Measurements from ENCODE around the gene UBFD1. TPM values are rescaled to one million over a fixed set of nuclear protein-coding genes. Genes with fewer than 3 reads are reported as not detected.
"Not testable (repeated sequence)": the region's sequence is repeated elsewhere in the genome, so short reads cannot be mapped to it uniquely, and the experiment has no call there.

The UBFD1 gene
- total RNA-seq, 6 donors from 2014 or later, result 30.2 to 145 (median 62.8) TPM

DNA sequence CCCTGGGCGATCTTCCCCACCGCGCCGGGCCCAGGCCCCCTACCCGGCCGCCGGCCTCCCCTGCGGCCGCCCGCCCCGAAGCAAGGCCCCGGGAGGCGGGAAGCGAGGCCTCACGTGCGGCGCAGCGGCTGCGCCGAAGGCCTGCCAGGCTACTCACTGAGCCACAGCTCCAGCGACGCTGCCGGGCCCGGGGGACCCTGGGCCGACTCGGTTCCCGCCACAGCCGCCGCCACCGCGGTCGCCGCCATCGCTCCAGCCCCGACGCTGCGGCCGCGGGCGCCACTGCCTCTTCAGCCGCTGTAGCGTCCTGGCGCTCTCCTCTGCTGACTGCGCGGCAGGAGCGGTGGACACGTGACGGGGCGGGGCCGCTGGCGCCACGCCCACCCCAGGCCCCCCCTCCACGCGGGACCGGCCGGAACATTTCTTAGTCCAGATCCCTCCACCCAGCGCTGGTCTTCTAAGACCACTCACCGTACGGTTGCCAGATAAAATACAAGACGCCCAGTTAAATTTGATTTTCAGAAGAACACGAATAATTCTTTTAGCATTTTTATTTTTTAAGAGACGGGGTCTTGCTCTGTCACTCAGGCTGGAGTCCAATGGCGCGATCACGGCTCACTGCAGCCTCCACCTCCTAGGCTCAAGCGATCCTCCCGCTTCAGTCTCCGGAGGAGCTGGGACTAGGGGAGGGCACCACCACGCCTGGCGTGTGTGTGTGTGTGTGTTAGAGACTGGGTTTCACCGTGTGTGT is 47.2 kb upstream of the UBFD1 start, which contains the start of gene GGA2:
Gene GGA2 (minus strand): TSS at position 331 of the 751 bp plus-strand sequence. CDS start 83 bp downstream, at position 248.
- no peaks in the 10 kb centered on the region for H3K9me3 ChIP-seq
- peak within 1 kb of the TSS; percentile 79 to 99 (median 90) for H3K4me3 ChIP-seq
- TF ChIP-seq POLR2A (IDR thresholded peaks at IDR 0.05) (peak in 3 of 4 donors; percentile 91 to 97 (median 93)), POLR2AphosphoS5 (IDR thresholded peaks at IDR 0.05) (peak; percentile 85 to 94), EP300 (IDR thresholded peaks at IDR 0.05) (peak in 1 of 4 donors; percentile 37)
- TF ChIP-seq, protein P1, sequence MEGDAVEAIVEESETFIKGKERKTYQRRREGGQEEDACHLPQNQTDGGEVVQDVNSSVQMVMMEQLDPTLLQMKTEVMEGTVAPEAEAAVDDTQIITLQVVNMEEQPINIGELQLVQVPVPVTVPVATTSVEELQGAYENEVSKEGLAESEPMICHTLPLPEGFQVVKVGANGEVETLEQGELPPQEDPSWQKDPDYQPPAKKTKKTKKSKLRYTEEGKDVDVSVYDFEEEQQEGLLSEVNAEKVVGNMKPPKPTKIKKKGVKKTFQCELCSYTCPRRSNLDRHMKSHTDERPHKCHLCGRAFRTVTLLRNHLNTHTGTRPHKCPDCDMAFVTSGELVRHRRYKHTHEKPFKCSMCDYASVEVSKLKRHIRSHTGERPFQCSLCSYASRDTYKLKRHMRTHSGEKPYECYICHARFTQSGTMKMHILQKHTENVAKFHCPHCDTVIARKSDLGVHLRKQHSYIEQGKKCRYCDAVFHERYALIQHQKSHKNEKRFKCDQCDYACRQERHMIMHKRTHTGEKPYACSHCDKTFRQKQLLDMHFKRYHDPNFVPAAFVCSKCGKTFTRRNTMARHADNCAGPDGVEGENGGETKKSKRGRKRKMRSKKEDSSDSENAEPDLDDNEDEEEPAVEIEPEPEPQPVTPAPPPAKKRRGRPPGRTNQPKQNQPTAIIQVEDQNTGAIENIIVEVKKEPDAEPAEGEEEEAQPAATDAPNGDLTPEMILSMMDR (IDR thresholded peaks at IDR 0.05), result peak in 4 of 6 experiments; percentile 13 to 52 (median 25)
- peak; percentile 87 to 98 for DNase-seq
- H3K36me3 ChIP-seq, result no peaks in the 10 kb centered on the region
- ATAC-seq (ENCODE audit: low FRiP score in 2 of 2), result peak; percentile 92 to 97
- H3K27ac ChIP-seq, result peak within 1 kb of the TSS; percentile 86 to 92 (median 92)
- no peaks in the 10 kb centered on the region for H3K27me3 ChIP-seq
- 1% methylated on average over 15 to 34 of the region's 71 CpGs for WGBS, 2 donors
- H3K4me1 ChIP-seq, result peaks cover 30 to 50% (median 33%) of the 10 kb centered on the region in 4 donors

DNA sequence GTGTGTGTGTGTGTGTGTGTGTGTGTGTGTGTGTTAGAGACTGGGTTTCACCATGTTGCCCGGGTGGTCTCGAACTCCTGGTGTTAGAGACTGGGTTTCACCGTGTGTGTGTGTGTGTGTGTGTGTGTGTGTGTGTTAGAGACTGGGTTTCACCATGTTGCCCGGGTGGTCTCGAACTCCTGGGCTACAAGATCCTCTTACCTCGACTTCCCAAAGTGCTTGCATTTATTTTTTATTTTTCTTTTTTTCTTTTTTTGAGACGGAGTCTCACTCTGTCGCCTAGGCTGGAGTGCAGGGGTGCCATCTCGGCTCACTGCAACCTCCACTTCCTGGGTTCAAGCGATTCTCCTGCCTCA is 46.6 kb upstream of the UBFD1 start:
- DNase-seq; H3K36me3 ChIP-seq; ATAC-seq (ENCODE audit: low FRiP score in 2 of 2); H3K27me3 ChIP-seq; H3K9me3 ChIP-seq: not testable (repeated sequence)
- H3K4me3 ChIP-seq, result peak overlapping the region in 3 of 4 donors; percentile 79 to 99 (median 91)
- H3K27ac ChIP-seq, result peak overlapping the region in 3 of 4 donors; percentile 86 to 92 (median 91)
- peaks cover 24 to 45% (median 30%) of the 10 kb centered on the region in 4 donors for H3K4me1 ChIP-seq
- WGBS, 2 donors, result 69% methylated on average over 8 to 10 of the region's 10 CpGs

DNA sequence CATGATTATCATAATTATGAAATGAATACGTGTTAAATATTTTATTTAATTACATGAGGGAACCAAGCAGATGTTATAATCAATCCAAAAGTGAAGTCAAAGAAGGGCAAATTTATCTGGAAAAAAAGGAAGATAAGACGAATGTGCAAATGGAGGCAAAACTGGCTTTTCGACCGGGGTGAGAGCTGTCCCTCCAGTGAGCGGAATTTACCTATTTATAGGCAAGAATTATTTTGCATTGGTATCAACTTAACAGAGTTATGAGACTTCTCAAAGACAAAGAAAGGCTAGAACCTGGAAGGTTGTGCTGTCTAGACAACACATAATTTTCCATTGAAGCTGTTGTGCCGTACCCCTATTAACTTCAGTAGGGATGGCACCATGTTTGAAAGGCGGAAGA is 45.8 kb upstream of the UBFD1 start:
- 93 to 95% methylated on average over 7 of the region's 7 CpGs for WGBS, 2 donors
- peaks cover 21 to 36% (median 25%) of the 10 kb centered on the region in 4 donors for H3K4me1 ChIP-seq
- H3K27me3 ChIP-seq, result no peaks in the 10 kb centered on the region
- TF ChIP-seq POLR2AphosphoS5 (IDR thresholded peaks at IDR 0.05) (no peak), POLR2A (IDR thresholded peaks at IDR 0.05) (no peak), EP300 (IDR thresholded peaks at IDR 0.05) (no peak)
- TF ChIP-seq, protein P1 (IDR thresholded peaks at IDR 0.05), result no peak
- no peak overlapping the region for H3K4me3 ChIP-seq
- H3K9me3 ChIP-seq, result no peaks in the 10 kb centered on the region
- H3K36me3 ChIP-seq, result no peaks in the 10 kb centered on the region
- ATAC-seq (ENCODE audit: low FRiP score in 2 of 2) (no peak), DNase-seq (no peak)
- no peak overlapping the region for H3K27ac ChIP-seq

DNA sequence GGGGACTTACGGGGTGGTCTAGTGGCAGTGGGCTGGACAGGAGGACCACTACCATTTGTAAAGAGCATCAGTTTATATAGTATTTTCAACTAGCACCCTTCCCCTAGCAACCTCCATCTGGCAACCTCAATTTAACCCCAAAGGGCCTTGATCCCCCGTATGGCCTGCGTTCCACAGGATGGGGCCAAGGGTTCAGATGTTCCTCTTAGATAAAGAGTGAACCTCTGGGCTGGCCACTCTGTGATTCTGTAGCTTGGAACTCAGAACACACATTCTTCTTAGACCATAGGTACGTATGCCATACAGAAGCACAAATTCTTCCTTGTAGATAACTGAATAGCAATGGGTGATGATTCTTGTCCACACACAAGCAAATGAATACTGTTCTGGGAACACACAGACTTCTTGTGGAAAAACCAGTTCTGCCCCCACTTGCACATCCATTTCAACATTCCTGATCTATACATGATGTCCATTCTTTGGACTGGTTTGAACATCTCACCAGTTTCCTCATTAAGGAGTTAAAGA is 45.3 kb upstream of the UBFD1 start:
- Histone ChIP-seq H3K27me3 (no peaks in the 10 kb centered on the region), H3K4me3 (no peak overlapping the region), H3K36me3 (no peaks in the 10 kb centered on the region), H3K4me1 (peaks cover 18 to 31% (median 22%) of the 10 kb centered on the region in 4 donors), H3K27ac (no peak overlapping the region), H3K9me3 (no peaks in the 10 kb centered on the region)
- ATAC-seq (ENCODE audit: low FRiP score in 2 of 2) (no peak), DNase-seq (no peak)
- TF ChIP-seq EP300 (IDR thresholded peaks at IDR 0.05) (no peak), POLR2AphosphoS5 (IDR thresholded peaks at IDR 0.05) (no peak), POLR2A (IDR thresholded peaks at IDR 0.05) (no peak)
- TF ChIP-seq, protein P1 (IDR thresholded peaks at IDR 0.05), result no peak
- WGBS, 2 donors, result 94 to 95% methylated on average over 4 of the region's 4 CpGs

DNA sequence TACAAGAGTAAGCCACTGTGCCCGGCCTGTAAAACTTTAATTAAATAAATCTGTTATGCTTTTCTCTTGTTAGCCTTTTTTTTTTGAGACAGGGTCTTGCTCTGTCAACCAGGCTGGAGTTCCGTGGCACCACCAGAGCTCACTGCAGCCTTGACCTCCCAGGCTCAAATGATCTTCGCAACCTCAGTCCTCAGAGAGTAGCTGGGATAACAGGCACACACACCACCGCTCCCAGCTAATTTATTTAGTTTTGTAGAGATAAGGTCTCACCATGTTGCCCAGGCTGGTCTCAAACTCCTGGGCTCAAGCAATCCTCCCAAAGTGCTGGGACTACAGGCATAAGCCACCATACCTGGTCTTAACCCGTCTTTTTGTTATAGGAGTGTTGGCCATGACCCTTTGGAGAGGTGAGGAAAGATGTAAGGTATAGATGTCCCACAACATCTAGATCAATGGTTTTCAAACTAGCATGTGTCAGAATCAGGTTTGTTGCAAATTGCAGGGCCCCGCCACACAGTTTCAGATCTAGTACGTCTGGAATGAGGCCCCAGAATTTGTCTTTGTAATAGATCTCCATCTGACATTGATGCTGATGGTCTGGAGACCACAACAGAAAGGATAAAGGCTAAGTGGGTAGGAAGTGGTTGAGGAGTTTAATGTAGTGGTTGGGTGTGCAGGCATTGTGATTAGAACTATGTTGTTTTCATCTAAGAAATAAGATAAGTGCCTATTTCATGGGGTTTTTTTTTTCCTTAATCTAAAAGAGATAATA is 43.0 kb upstream of the UBFD1 start:
- no peak overlapping the region for H3K27ac ChIP-seq
- no peaks in the 10 kb centered on the region for H3K27me3 ChIP-seq
- no peak for DNase-seq
- H3K4me1 ChIP-seq, result peaks cover 0 to 22% (median under 1%) of the 10 kb centered on the region in 4 donors
- H3K4me3 ChIP-seq, result no peak overlapping the region
- no peaks in the 10 kb centered on the region for H3K36me3 ChIP-seq
- WGBS, 2 donors, result 84 to 88% methylated on average over 7 of the region's 7 CpGs
- TF ChIP-seq EP300 (IDR thresholded peaks at IDR 0.05), result no peak
- ATAC-seq (ENCODE audit: low FRiP score in 2 of 2), result no peak
- H3K9me3 ChIP-seq, result no peaks in the 10 kb centered on the region

Measured in upper lobe of left lung (tissue), 6 donors.